ENCODE results near the gene PET100.

The PET100 gene

DNA sequence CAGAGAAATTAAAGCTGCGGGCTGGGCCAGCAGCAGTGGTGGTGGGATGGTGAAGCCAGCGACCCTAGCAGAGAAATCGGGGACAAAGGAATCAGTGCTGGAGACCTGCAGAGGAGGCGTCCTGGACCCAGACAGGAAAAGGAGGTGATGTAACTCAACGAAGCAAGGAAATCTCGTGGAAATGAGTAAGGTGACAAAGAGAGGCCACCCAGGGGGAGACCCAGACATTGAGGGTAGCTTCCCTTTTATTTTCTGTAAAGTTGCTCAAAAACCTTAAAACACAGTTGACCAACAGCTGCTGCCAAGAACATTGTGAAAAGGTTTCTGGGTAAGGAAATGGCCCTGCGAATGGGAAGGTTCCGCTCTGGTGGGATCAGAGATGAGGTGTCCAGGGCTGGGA, 26.0 kb downstream of the PET100 start:
- in situ Hi-C loops (cut with HindIII; ENCODE audit: low pct_unique_long_range_greater_than_20kb, low sequenced_read_pairs) = no loop called here
- TF ChIP-seq JUND (IDR thresholded peaks at IDR 0.05; ENCODE audit: low read depth) = no peak
- no peak for DNase-seq (ENCODE audit: low read depth in 1 of 2, low spot score in 1 of 2)

DNA sequence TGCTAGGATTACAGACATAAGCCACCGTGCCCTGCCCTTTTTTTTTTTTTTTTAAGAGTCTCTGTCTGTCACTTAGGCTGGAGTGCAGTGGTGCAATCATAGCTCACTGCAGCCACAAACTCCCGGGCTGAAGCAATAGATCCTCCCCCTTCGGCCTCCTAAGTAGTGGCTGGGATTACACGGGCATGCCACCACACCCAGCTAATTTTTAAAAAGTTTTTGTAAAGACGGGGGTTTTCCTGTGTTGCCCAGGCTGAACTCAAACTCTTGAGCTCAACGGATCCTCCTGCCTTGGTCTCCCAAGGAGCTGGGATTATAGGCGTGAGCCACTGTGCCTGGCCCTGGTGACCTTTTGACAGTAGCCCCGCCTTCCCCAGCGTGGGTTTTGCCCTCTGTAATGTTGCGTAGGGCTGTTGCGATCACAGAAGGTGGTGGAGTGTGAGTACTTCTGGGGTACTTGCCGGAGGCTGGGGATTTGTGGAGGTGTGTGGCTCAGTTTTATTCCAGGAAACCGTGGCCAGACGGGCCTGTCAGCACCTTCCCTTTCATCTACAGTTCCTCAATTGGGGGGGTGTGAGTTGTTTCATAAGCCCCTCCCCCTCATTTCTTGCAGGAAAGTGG, 27.6 kb downstream of the PET100 start:
- DNase-seq (ENCODE audit: low read depth in 1 of 2, low spot score in 1 of 2) = no peak
- TF ChIP-seq JUND (IDR thresholded peaks at IDR 0.05; ENCODE audit: low read depth) = no peak
- in situ Hi-C loops (cut with HindIII; ENCODE audit: low pct_unique_long_range_greater_than_20kb, low sequenced_read_pairs) = no loop called here

DNA sequence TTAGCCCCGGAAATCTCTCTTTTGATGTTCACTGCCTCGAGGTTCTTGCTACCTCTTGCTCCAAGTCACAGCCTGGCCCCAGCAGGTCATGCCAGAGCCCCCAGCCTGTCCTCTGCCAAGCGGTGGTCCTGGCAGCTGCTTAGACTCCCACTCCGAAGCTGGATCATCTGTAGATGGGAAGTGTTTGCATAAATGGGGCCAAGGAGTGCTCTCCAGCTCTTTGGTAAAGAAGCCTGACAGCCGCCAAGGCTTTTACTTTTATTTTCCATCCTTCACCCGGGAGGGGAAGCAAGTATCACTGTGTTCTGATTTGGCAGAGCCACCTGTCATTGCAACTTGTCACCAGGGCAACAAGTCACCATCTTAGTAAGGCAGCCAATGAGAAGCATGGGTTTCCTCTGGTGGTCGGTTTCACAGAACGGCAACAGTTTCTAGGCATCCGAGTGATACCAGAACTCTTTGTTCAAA, 28.7 kb downstream of the PET100 start:
- in situ Hi-C loops (cut with HindIII; ENCODE audit: low pct_unique_long_range_greater_than_20kb, low sequenced_read_pairs) = no loop called here
- no peak for TF ChIP-seq JUND (IDR thresholded peaks at IDR 0.05; ENCODE audit: low read depth)
- no peak for DNase-seq (ENCODE audit: low read depth in 1 of 2, low spot score in 1 of 2)

DNA sequence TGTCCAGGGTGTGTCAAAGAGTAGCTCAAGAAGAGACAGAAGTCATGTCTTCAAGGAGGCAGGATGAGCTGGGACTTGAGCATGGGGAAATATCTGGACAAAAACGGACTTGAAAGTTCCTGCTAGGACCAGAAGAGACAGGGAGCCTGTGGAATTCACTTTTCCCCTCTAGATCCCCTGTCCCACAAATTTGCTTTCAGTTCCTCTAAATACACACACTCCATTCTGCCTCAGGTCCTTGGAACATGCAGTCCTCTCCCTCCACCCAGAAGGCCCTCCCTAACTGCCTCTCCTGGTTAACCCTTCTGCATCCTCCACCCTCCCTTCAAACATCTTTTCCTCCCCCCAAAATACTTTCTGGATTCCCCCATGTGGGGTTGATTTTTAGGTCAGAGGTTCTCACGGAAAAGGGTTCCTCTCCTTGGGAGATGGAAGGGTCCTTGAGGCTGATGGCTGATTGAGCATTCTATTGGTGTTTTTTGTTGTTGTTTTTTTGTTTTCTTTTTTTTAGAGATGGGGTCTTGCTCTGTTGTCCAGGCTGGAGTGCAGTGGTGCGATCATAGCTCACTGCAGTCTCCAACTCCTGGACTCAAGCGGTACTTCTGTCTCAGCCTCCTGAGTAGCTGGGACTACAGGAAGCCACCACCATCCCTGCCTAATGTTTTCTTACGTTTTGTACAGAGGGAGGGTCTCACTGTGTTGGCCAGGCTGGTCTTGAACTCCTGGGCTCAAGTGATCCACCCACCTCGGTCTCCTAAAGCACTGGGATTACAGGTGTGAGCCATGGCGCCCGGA, 32.3 kb downstream of the PET100 start:
- DNase-seq (ENCODE audit: low read depth in 1 of 2, low spot score in 1 of 2) = no peak
- no peak for TF ChIP-seq JUND (IDR thresholded peaks at IDR 0.05; ENCODE audit: low read depth)
- in situ Hi-C loops (cut with HindIII; ENCODE audit: low pct_unique_long_range_greater_than_20kb, low sequenced_read_pairs) = no loop called here

DNA sequence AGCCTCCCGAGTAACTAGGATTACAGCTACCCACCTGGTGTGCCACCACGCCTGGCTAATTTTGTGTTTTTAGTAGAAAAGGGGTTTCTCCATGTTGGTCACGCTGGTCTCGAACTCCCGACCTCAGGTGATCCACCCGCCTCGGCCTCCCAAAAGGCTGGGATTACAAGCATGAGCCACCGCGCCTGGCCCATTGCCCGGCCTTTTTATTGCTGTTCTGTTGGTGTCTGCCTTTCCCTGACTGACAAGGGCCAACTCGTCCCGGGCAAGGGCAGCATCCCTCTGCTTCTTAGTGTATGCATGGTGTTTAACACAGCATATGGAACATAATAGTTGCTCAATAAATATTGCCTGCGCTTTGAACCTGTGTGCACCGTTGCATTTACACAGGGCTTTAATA, 33.1 kb downstream of the PET100 start:
- DNase-seq (ENCODE audit: low read depth in 1 of 2, low spot score in 1 of 2) = no peak
- no peak for TF ChIP-seq JUND (IDR thresholded peaks at IDR 0.05; ENCODE audit: low read depth)
- in situ Hi-C loops (cut with HindIII; ENCODE audit: low pct_unique_long_range_greater_than_20kb, low sequenced_read_pairs) = no loop called here

DNA sequence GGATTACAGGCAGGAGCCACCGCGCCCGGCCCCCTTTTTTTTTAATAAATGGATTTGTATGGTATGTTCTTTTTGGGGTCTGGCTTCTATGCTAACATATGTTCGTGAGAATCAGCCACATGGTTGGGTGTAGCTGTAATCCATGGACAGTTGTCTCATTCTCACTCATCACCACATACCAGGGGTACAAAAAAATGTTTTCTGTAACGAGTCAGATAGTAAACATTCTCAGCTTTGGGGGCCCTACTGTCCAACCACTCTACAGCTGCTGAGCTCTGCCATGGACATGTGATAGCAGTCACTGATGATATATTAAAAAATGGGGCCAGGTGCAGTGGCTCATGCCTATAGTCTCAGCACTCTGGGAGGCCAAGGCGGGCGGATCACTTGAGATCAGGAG, 34.1 kb downstream of the PET100 start:
- TF ChIP-seq JUND (IDR thresholded peaks at IDR 0.05; ENCODE audit: low read depth) = no peak
- in situ Hi-C loops (cut with HindIII; ENCODE audit: low pct_unique_long_range_greater_than_20kb, low sequenced_read_pairs) = no loop called here
- no peak for DNase-seq (ENCODE audit: low read depth in 1 of 2, low spot score in 1 of 2)

DNA sequence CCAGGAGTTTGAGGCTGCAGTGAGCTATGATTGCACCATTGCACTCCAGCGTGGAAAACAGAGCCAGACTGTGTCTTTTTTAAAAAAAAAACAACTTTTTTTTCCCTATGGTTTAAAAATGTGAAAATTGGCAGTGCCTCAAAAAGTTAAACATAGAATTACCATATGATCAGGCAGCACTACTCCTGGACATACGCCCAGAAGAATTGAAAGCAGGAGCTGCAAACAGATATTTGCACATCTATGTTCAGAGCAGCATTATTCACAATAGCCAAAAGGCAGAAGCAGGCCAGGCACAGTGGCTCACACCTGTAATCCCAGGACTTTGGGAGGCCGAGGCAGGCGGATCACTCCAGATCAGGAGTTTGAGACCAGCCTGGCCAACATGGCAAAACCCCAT, 35.5 kb downstream of the PET100 start:
- no peak for DNase-seq (ENCODE audit: low read depth in 1 of 2, low spot score in 1 of 2)
- in situ Hi-C loops (cut with HindIII; ENCODE audit: low pct_unique_long_range_greater_than_20kb, low sequenced_read_pairs) = no loop called here
- no peak for TF ChIP-seq JUND (IDR thresholded peaks at IDR 0.05; ENCODE audit: low read depth)

DNA sequence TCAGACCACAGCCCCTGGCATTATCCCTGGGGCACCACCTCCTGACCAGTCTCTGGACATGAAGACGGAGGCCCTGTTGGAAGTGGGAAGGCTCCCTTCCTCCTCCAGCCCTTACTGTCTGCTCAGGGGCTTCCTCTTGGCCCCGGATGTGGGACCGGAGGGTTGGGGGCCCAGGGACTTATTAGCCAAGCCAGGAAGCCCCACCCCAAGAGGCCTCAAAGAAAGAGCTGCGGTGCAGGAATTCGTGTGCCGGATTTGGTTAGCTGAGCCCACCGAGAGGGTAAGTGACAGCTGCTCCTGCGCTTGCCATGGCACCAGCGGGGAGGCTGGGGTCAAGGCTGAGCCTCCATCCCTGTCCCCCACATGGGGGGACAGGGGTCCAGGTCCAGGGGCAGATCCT, 39.2 kb downstream of the PET100 start, which contains the start of gene RETN:
RETN (plus strand) TSS at position 208 of the 400 bp plus-strand sequence. CDS start 278 bp downstream, outside the sequence.
- TF ChIP-seq JUND (IDR thresholded peaks at IDR 0.05; ENCODE audit: low read depth) = no peak
- DNase-seq (ENCODE audit: low read depth in 1 of 2, low spot score in 1 of 2) = no peak
- in situ Hi-C loops (cut with HindIII; ENCODE audit: low pct_unique_long_range_greater_than_20kb, low sequenced_read_pairs) = no loop called here

DNA sequence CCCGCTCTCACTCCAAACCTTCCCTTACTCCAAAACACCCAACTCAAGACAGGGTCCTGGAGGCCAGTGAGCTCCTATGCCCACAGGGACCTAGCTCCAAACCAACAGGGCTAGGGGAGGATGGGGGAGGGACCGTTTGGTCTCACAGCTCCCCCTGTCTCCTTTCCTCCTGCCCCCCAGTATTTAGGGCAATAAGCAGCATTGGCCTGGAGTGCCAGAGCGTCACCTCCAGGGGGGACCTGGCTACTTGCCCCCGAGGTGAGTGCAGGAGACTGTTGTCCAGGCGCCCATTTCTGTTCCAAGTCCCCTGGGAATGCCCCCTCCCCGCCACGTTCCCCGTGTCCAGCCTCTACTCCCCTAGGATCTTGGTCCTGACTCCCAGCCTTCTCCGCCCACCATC, 40.0 kb downstream of the PET100 start:
- no peak for TF ChIP-seq JUND (IDR thresholded peaks at IDR 0.05; ENCODE audit: low read depth)
- DNase-seq (ENCODE audit: low read depth in 1 of 2, low spot score in 1 of 2) = no peak
- in situ Hi-C loops (cut with HindIII; ENCODE audit: low pct_unique_long_range_greater_than_20kb, low sequenced_read_pairs) = no loop called here

DNA sequence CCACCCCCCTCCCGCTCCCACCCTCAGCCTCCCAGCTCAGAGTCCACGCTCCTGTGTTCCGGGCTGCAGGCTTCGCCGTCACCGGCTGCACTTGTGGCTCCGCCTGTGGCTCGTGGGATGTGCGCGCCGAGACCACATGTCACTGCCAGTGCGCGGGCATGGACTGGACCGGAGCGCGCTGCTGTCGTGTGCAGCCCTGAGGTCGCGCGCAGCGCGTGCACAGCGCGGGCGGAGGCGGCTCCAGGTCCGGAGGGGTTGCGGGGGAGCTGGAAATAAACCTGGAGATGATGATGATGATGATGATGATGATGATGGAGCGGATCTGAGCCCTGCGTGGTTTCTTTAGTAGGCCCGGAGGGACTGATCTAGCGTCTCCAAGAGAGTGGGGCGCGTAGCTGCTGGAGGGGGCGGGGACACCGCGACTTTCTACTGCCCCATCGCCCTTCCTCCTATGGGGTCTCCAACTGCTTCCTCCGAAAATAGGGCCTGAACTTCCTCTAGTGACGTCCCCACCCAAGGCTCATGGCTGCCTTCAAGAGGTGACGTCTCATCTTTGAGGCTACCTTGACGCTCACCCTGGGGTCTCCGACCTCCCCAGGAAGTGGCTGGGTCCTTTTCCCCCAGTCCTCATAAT, 40.7 kb downstream of the PET100 start:
- in situ Hi-C loops (cut with HindIII; ENCODE audit: low pct_unique_long_range_greater_than_20kb, low sequenced_read_pairs) = no loop called here
- no peak for TF ChIP-seq JUND (IDR thresholded peaks at IDR 0.05; ENCODE audit: low read depth)
- no peak for DNase-seq (ENCODE audit: low read depth in 1 of 2, low spot score in 1 of 2)

DNA sequence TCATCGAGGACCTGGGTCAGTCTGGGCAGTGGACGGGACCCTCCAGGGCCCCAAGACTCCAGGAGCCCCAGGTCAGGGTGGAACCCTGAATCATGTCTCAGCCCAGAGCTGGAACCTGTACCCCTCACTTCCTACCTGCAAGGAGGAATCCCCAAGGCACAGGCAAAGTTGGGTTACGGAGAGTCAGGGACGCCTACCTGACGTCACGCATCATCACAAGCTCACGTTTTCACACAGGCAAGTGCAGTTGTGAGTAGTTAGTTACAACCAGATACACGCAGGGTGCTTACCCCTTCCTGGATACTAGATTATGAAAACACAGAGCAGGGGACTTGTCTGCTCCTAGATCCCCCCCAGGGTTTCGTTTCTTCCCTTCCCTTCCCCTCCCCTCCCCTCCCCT, 41.2 kb downstream of the PET100 start:
- no peak for TF ChIP-seq JUND (IDR thresholded peaks at IDR 0.05; ENCODE audit: low read depth)
- in situ Hi-C loops (cut with HindIII; ENCODE audit: low pct_unique_long_range_greater_than_20kb, low sequenced_read_pairs) = no loop called here
- DNase-seq (ENCODE audit: low read depth in 1 of 2, low spot score in 1 of 2) = no peak

DNA sequence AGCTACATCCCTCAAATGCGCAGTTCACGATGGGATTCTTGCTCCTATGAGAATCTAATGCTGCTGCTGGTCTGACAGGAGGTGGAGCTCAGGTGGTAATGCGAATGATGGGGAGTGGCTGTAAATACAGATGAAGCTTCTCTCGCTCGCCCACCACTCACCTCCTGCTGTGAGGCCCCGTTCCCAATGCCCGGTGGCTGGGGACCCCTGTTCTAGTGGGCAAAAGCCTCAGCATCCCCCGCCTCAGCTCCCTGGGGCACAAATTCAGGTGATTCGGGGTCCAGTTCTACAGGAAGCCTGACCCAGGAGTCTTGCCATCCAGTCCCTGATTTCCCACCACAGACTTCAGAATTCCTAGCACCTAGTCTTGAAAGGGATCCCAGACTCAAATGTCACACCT, 42.9 kb downstream of the PET100 start:
- TF ChIP-seq JUND (IDR thresholded peaks at IDR 0.05; ENCODE audit: low read depth) = no peak
- in situ Hi-C loops (cut with HindIII; ENCODE audit: low pct_unique_long_range_greater_than_20kb, low sequenced_read_pairs) = no loop called here
- no peak for DNase-seq (ENCODE audit: low read depth in 1 of 2, low spot score in 1 of 2)
